Sigmoid colon (tissue), 7 donors: ENCODE data around the gene NOS1AP. TPM values are rescaled to one million over a fixed set of nuclear protein-coding genes. Genes with fewer than 3 reads are reported as not detected.

Experiments used
- DNase-seq: peaks from one replicate; pipeline ENCODE4 v3.0.0-alpha.2; 2019
- H3K27ac ChIP-seq, 4 donors: fragments of 200-600 bp; sonication (generic); one replicate each; pipeline ENCODE4 v1.5.1; 2016 to 2019; ENCODE audit warnings: mild to moderate bottlenecking in 1 of 4
- H3K27me3 ChIP-seq, 3 donors: fragments of 200-600 bp; sonication (generic); one replicate each; pipeline ENCODE4 v1.5.1; 2019; ENCODE audit warnings: mild to moderate bottlenecking in 1 of 3
- H3K36me3 ChIP-seq, 4 donors: fragments of 200-600 bp; sonication (generic); one replicate each; pipeline ENCODE4 v1.5.1; 2016 to 2019
- H3K4me1 ChIP-seq, 4 donors: fragments of 200-600 bp; sonication (generic); one replicate each; pipeline ENCODE4 v1.5.1; 2017 to 2019
- H3K4me3 ChIP-seq, 4 donors: fragments of 200-600 bp; sonication (generic); one replicate each; pipeline ENCODE4 v1.5.1; 2017 to 2019; ENCODE audit warnings: mild to moderate bottlenecking in 2 of 4, moderate library complexity in 1 of 4
- H3K9me3 ChIP-seq, 4 donors: fragments of 200-600 bp in 3 of 4; sonication (generic) in 3 of 4; one replicate each; pipeline versions ENCODE4 v1.5.1 to v1.6.1; 2013 to 2019
- CTCF ChIP-seq, 4 experiments: fragments of 450-650 bp in 3 of 4; fragments of 200-600 bp in 1 of 4; IDR thresholded peaks; one replicate each; pipeline ENCODE4 v1.5.1; 2016 to 2019; ENCODE audit warnings: antibody characterized with exemption in 4 of 4, mild to moderate bottlenecking in 3 of 4, moderate library complexity in 2 of 4
- EP300 ChIP-seq, 4 donors: sonication (generic); formaldehyde crosslinking; IDR thresholded peaks; one replicate each; pipeline ENCODE4 v1.6.1; 2017; ENCODE audit warnings: antibody characterized with exemption in 4 of 4
- POLR2A ChIP-seq, 2 donors: fragments of 450-650 bp; IDR thresholded peaks; one replicate each; pipeline ENCODE4 v1.6.1; 2016; ENCODE audit warnings: antibody characterized with exemption in 2 of 2, mild to moderate bottlenecking in 2 of 2, moderate library complexity in 2 of 2
- POLR2AphosphoS5 ChIP-seq, 4 donors: sonication (generic); formaldehyde crosslinking; IDR thresholded peaks; one replicate each; pipeline ENCODE4 v1.6.1; 2017; ENCODE audit warnings: antibody characterized with exemption in 4 of 4
- whole genome bisulfite sequencing, 2 donors: extraction: QIAGEN DNeasy Blood & Tissue Kit; methylation state at CpG; one replicate each; pipeline ENCODE4 v1.1.7; 2013; 5-methylcytosine and 5-hydroxymethylcytosine counted together
- intact Hi-C: fragments of 100-400 bp; cut with DNase I; formaldehyde crosslinking; loops from one replicate; pipeline ENCODE4 v1.15.1; 2023
- polyA plus RNA-seq, 3 donors: library from polyadenylated mRNA; stranded (reverse); fragments of 200-250 nt; gene quantifications; one replicate each; pipeline ENCODE4 v1.2.3, GENCODE V29; 2013
- total RNA-seq, 4 donors: library from RNA; depleted of rRNA; stranded (reverse); fragments of >200 nt; gene quantifications; one replicate each; pipeline ENCODE4 v1.1.0, GENCODE V29; 2016
- donor health status: healthy with polysubstance abuse.
- donor health status: Bipolar disorder and iron deficiency.
- donor health status: healthy.

The NOS1AP gene
- total and polyA plus RNA-seq, 7 donors, result 1.2 to 11.9 (median 4.6) TPM

GRCh38 chr1:162293073-162293692 lies 223.7 kb downstream of the NOS1AP start:
- Histone ChIP-seq H3K36me3 (no peaks in the 10 kb centered on the region), H3K27ac (no peak overlapping the region), H3K4me1 (peaks cover 0 to 8% (median 0%) of the 10 kb centered on the region in 4 donors), H3K4me3 (no peak overlapping the region), H3K9me3 (no peaks in the 10 kb centered on the region), H3K27me3 (no peaks in the 10 kb centered on the region)
- WGBS, 2 donors, result 77 to 84% methylated on average over 5 of the region's 5 CpGs
- TF ChIP-seq CTCF (IDR thresholded peaks at IDR 0.05), result no peak
- TF ChIP-seq POLR2AphosphoS5 (IDR thresholded peaks at IDR 0.05), result no peak
- TF ChIP-seq POLR2A (IDR thresholded peaks at IDR 0.05), result no peak
- TF ChIP-seq EP300 (IDR thresholded peaks at IDR 0.05), result no peak
- intact Hi-C loops, result no loop called here
- DNase-seq, result no peak

GRCh38 chr1:162294015-162294414 lies 224.5 kb downstream of the NOS1AP start:
- no peak overlapping the region for H3K27ac ChIP-seq
- H3K36me3 ChIP-seq, result no peaks in the 10 kb centered on the region
- TF ChIP-seq POLR2A (IDR thresholded peaks at IDR 0.05) (no peak), POLR2AphosphoS5 (IDR thresholded peaks at IDR 0.05) (no peak), CTCF (IDR thresholded peaks at IDR 0.05) (no peak)
- H3K27me3 ChIP-seq, result no peaks in the 10 kb centered on the region
- H3K9me3 ChIP-seq, result no peaks in the 10 kb centered on the region
- H3K4me3 ChIP-seq, result no peak overlapping the region
- peaks cover 0 to 8% (median 0%) of the 10 kb centered on the region in 4 donors for H3K4me1 ChIP-seq
- 86 to 90% methylated on average over 3 of the region's 3 CpGs for WGBS, 2 donors
- DNase-seq, result no peak
- intact Hi-C loops, result no loop called here

- intact Hi-C loops, result no loop called here
- WGBS, 2 donors, result 71 to 82% methylated on average over 4 of the region's 4 CpGs
- TF ChIP-seq POLR2AphosphoS5 (IDR thresholded peaks at IDR 0.05), result no peak
Observed at GRCh38 chr1:162297208-162297607, 227.7 kb downstream of the NOS1AP start.

GRCh38 chr1:162298266-162298665 lies 228.8 kb downstream of the NOS1AP start:
- no peaks in the 10 kb centered on the region for H3K36me3 ChIP-seq
- 92 to 93% methylated on average over 2 of the region's 2 CpGs for WGBS, 2 donors
- DNase-seq, result no peak
- intact Hi-C loops, result no loop called here
- TF ChIP-seq EP300 (IDR thresholded peaks at IDR 0.05) (no peak), CTCF (IDR thresholded peaks at IDR 0.05) (no peak), POLR2AphosphoS5 (IDR thresholded peaks at IDR 0.05) (no peak), POLR2A (IDR thresholded peaks at IDR 0.05) (no peak)
- H3K4me1 ChIP-seq, result peaks cover 0 to 8% (median 0%) of the 10 kb centered on the region in 4 donors
- no peaks in the 10 kb centered on the region for H3K9me3 ChIP-seq
- H3K27ac ChIP-seq, result no peak overlapping the region
- no peaks in the 10 kb centered on the region for H3K27me3 ChIP-seq
- H3K4me3 ChIP-seq, result no peak overlapping the region

More at GRCh38 chr1:162297208-162297607, 227.7 kb downstream of the NOS1AP start:
- peaks cover 0 to 8% (median 0%) of the 10 kb centered on the region in 4 donors for H3K4me1 ChIP-seq
- DNase-seq, result no peak
- no peaks in the 10 kb centered on the region for H3K36me3 ChIP-seq
- no peak overlapping the region for H3K27ac ChIP-seq
- no peaks in the 10 kb centered on the region for H3K9me3 ChIP-seq
- no peaks in the 10 kb centered on the region for H3K27me3 ChIP-seq
- no peak overlapping the region for H3K4me3 ChIP-seq

- TF ChIP-seq EP300 (IDR thresholded peaks at IDR 0.05) (no peak), POLR2AphosphoS5 (IDR thresholded peaks at IDR 0.05) (no peak), POLR2A (IDR thresholded peaks at IDR 0.05) (no peak)
- peaks cover 0 to 8% (median 0%) of the 10 kb centered on the region in 4 donors for H3K4me1 ChIP-seq
- H3K27ac ChIP-seq, result no peak overlapping the region
- intact Hi-C loops, result no loop called here
- no peaks in the 10 kb centered on the region for H3K27me3 ChIP-seq
- H3K36me3 ChIP-seq, result no peaks in the 10 kb centered on the region
- H3K9me3 ChIP-seq, result no peaks in the 10 kb centered on the region
- H3K4me3 ChIP-seq, result no peak overlapping the region
- DNase-seq, result no peak
Observed at GRCh38 chr1:162299018-162299417, 229.5 kb downstream of the NOS1AP start.
